ENCODE measurements around the gene SPTLC3.

Gene SPTLC3

GRCh38 chr20:13008761-13009681 is at the start of gene SPTLC3:
Gene SPTLC3 (plus strand): TSS chr20:13008972. CDS start chr20:13009268, 296 bp downstream.
- H3K27ac ChIP-seq (ENCODE audit: low read length), result no peak within 1 kb of the TSS
- peak; percentile 18 for DNase-seq (ENCODE audit: low read depth, low spot score)

DNA sequence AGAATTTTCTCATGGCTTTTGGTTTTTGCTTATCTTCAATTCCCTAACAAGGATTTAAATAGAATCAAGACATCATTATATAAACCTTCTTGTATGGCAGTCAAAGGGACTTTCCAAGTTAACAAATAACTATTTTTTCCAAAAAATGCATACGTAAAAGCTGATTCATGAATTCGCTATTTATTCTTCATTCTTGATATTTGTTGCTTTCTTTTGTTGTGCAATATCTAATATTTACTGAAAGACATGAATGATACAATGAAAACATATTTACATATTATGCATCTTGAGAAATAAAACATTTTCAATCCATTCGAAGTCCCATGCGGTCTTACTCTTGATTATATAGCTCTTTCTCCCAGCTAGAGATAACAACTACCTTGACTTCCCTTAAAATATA is 47.0 kb upstream of the SPTLC3 start:
- no CpG with 5 or more reads among the region's 4 CpGs for WGBS (ENCODE audit: insufficient coverage, insufficient read length)
- Histone ChIP-seq H3K9me3 (ENCODE audit: control insufficient read depth, insufficient read depth, low read length) (no peaks in the 10 kb centered on the region), H3K4me3 (ENCODE audit: low read length) (no peak overlapping the region), H3K4me1 (ENCODE audit: control insufficient read depth, insufficient read depth, low read length) (no peaks in the 10 kb centered on the region), H3K27ac (ENCODE audit: low read length) (no peak overlapping the region), H3K27me3 (ENCODE audit: control insufficient read depth, insufficient read depth, low read length) (no peaks in the 10 kb centered on the region), H3K36me3 (ENCODE audit: control insufficient read depth, insufficient read depth, low read length) (no peaks in the 10 kb centered on the region)
- DNase-seq (ENCODE audit: low read depth, low spot score), result no peak

More at GRCh38 chr20:13008761-13009681, at the start of gene SPTLC3:
- no peaks in the 10 kb centered on the region for H3K27me3 ChIP-seq (ENCODE audit: control insufficient read depth, insufficient read depth, low read length)
- no CpG with 5 or more reads among the region's 9 CpGs for WGBS (ENCODE audit: insufficient coverage, insufficient read length)
- no peaks in the 10 kb centered on the region for H3K9me3 ChIP-seq (ENCODE audit: control insufficient read depth, insufficient read depth, low read length)
- no peaks in the 10 kb centered on the region for H3K36me3 ChIP-seq (ENCODE audit: control insufficient read depth, insufficient read depth, low read length)
- no peak within 1 kb of the TSS for H3K4me3 ChIP-seq (ENCODE audit: low read length)
- H3K4me1 ChIP-seq (ENCODE audit: control insufficient read depth, insufficient read depth, low read length), result no peaks in the 10 kb centered on the region

DNA sequence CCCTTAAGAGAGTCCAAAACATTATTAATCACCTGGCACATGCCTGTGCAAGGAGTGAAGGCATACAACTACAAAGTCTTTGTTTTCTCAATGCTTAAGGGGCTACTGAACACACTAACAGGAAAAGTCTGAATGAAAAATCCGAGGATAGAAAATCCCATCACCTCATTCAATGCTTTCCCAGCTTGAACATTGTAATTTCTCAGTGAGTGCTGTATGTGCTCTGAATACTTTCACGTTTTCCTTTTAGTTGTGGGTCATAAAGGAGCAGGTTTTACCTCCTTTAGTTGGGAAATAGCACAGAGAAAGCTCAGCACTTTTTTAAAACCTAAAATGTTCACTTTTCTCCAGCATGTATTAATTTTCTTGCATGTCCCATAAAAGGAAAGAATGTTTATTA is 45.9 kb upstream of the SPTLC3 start:
- H3K27me3 ChIP-seq (ENCODE audit: control insufficient read depth, insufficient read depth, low read length), result no peaks in the 10 kb centered on the region
- no peaks in the 10 kb centered on the region for H3K9me3 ChIP-seq (ENCODE audit: control insufficient read depth, insufficient read depth, low read length)
- DNase-seq (ENCODE audit: low read depth, low spot score), result no peak
- WGBS (ENCODE audit: insufficient coverage, insufficient read length), result no CpG with 5 or more reads among the region's 2 CpGs
- no peaks in the 10 kb centered on the region for H3K36me3 ChIP-seq (ENCODE audit: control insufficient read depth, insufficient read depth, low read length)
- no peak overlapping the region for H3K27ac ChIP-seq (ENCODE audit: low read length)
- H3K4me1 ChIP-seq (ENCODE audit: control insufficient read depth, insufficient read depth, low read length), result no peaks in the 10 kb centered on the region
- no peak overlapping the region for H3K4me3 ChIP-seq (ENCODE audit: low read length)

DNA sequence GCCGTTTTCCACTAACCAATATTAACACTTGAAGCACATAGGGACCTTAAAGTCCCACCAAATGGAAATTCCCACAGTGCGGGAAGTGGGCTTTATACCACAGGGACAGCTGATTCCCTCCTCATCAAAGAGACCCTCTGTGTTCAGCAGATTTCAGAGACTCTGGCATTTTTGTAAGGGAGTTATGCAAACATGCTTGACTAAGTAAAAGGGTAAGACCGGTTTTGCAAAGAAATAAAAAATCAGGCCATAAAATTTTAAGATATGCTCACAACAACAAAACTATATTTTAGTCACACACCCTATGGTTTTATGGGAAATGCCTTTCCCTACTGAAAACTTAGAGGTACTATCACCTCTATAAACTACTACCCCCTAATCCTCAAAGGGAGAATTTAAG is 45.4 kb upstream of the SPTLC3 start:
- WGBS (ENCODE audit: insufficient coverage, insufficient read length), result no CpG with 5 or more reads among the region's 3 CpGs

DNA sequence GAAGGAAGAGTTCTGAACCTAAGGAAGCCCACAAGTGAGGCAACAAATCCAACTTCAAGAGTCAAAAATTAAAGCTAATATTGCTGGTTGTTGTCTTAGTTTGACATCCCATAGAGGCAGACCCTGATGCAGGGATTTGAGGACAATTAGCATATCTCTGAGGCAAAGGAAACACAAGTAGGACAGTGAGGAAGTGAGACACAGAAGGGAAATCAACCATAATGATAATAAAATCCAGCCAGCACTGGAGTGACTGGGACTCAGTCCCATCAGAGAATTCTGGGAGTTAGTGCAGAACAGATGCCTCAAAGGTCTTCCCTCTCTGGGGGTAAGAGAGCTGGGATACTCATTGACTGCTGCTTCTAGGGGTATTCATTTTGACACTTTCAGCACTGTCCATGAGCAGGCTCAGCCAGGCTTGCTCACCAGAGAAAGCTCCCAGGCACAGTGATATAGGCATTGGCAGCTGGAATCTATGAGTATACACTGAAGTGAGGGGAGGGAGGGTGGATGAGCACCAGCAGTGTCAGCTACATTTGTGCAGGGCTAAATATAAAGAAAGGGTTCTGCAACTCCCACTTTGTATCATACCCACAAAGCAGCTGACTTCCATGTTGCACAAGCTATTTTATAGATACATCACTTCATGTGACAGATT is 43.4 kb upstream of the SPTLC3 start:
- Histone ChIP-seq H3K4me3 (ENCODE audit: low read length) (no peak overlapping the region), H3K36me3 (ENCODE audit: control insufficient read depth, insufficient read depth, low read length) (no peaks in the 10 kb centered on the region), H3K27ac (ENCODE audit: low read length) (no peak overlapping the region), H3K9me3 (ENCODE audit: control insufficient read depth, insufficient read depth, low read length) (no peaks in the 10 kb centered on the region), H3K27me3 (ENCODE audit: control insufficient read depth, insufficient read depth, low read length) (no peaks in the 10 kb centered on the region), H3K4me1 (ENCODE audit: control insufficient read depth, insufficient read depth, low read length) (no peaks in the 10 kb centered on the region)
- no peak for DNase-seq (ENCODE audit: low read depth, low spot score)

More for the DNA sequence above, 45.4 kb upstream of the SPTLC3 start:
- DNase-seq (ENCODE audit: low read depth, low spot score), result no peak
- Histone ChIP-seq H3K27me3 (ENCODE audit: control insufficient read depth, insufficient read depth, low read length) (no peaks in the 10 kb centered on the region), H3K9me3 (ENCODE audit: control insufficient read depth, insufficient read depth, low read length) (no peaks in the 10 kb centered on the region), H3K27ac (ENCODE audit: low read length) (no peak overlapping the region), H3K4me3 (ENCODE audit: low read length) (no peak overlapping the region), H3K4me1 (ENCODE audit: control insufficient read depth, insufficient read depth, low read length) (no peaks in the 10 kb centered on the region), H3K36me3 (ENCODE audit: control insufficient read depth, insufficient read depth, low read length) (no peaks in the 10 kb centered on the region)

DNA sequence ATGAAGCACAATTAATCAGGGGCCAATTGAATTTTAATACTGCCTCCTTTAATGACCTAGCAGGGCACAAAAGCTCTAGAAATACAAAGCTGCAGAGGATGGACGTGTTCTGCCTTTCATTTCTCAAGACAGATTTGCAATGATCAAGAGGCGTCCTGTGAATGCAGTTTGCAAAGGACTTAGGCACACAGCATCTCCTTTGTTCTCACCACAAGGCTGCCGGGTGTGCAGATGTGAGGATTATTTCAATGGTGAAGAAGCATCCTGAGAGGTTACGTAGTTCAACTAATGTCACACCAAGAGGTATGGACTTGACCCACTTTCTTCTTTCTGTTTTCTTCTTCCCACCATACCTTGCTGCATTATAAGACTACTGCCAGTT is 42.9 kb upstream of the SPTLC3 start:
- Histone ChIP-seq H3K4me3 (ENCODE audit: low read length) (no peak overlapping the region), H3K27ac (ENCODE audit: low read length) (no peak overlapping the region), H3K36me3 (ENCODE audit: control insufficient read depth, insufficient read depth, low read length) (no peaks in the 10 kb centered on the region), H3K4me1 (ENCODE audit: control insufficient read depth, insufficient read depth, low read length) (no peaks in the 10 kb centered on the region), H3K27me3 (ENCODE audit: control insufficient read depth, insufficient read depth, low read length) (no peaks in the 10 kb centered on the region), H3K9me3 (ENCODE audit: control insufficient read depth, insufficient read depth, low read length) (no peaks in the 10 kb centered on the region)
- DNase-seq (ENCODE audit: low read depth, low spot score), result no peak
- WGBS (ENCODE audit: insufficient coverage, insufficient read length), result no CpG with 5 or more reads among the region's 4 CpGs

GRCh38 chr20:12966468-12967085 is 42.2 kb upstream of the SPTLC3 start:
- H3K36me3 ChIP-seq (ENCODE audit: control insufficient read depth, insufficient read depth, low read length), result no peaks in the 10 kb centered on the region
- H3K4me3 ChIP-seq (ENCODE audit: low read length), result no peak overlapping the region
- H3K4me1 ChIP-seq (ENCODE audit: control insufficient read depth, insufficient read depth, low read length), result no peaks in the 10 kb centered on the region
- H3K9me3 ChIP-seq (ENCODE audit: control insufficient read depth, insufficient read depth, low read length), result no peaks in the 10 kb centered on the region
- DNase-seq (ENCODE audit: low read depth, low spot score), result no peak
- no CpG with 5 or more reads among the region's 1 CpG for WGBS (ENCODE audit: insufficient coverage, insufficient read length)
- H3K27me3 ChIP-seq (ENCODE audit: control insufficient read depth, insufficient read depth, low read length), result no peaks in the 10 kb centered on the region
- no peak overlapping the region for H3K27ac ChIP-seq (ENCODE audit: low read length)

GRCh38 chr20:12967932-12968331 is 40.8 kb upstream of the SPTLC3 start:
- Histone ChIP-seq H3K36me3 (ENCODE audit: control insufficient read depth, insufficient read depth, low read length) (no peaks in the 10 kb centered on the region), H3K9me3 (ENCODE audit: control insufficient read depth, insufficient read depth, low read length) (no peaks in the 10 kb centered on the region), H3K4me3 (ENCODE audit: low read length) (no peak overlapping the region), H3K4me1 (ENCODE audit: control insufficient read depth, insufficient read depth, low read length) (no peaks in the 10 kb centered on the region), H3K27me3 (ENCODE audit: control insufficient read depth, insufficient read depth, low read length) (no peaks in the 10 kb centered on the region), H3K27ac (ENCODE audit: low read length) (no peak overlapping the region)
- no peak for DNase-seq (ENCODE audit: low read depth, low spot score)

DNA sequence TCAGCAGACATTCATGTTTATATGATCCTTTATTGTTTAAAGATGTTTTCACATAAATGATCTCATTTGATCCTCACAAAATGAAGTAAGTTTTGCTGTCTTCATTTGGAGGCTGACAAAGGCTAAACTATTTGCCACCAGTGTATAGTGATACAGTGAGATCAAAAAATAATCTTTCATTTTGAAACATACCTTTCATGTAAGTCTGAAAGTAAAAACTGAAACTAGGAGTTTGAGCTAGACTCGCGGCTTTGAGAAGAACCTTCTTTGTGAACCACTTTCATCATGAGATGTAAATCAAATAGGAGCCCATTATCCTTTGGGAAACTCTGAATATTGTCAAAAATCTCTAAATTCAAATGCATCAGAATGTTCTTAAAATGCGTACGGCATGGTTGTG is 40.3 kb upstream of the SPTLC3 start:
- Histone ChIP-seq H3K4me3 (ENCODE audit: low read length) (no peak overlapping the region), H3K36me3 (ENCODE audit: control insufficient read depth, insufficient read depth, low read length) (no peaks in the 10 kb centered on the region), H3K27me3 (ENCODE audit: control insufficient read depth, insufficient read depth, low read length) (no peaks in the 10 kb centered on the region), H3K9me3 (ENCODE audit: control insufficient read depth, insufficient read depth, low read length) (no peaks in the 10 kb centered on the region), H3K4me1 (ENCODE audit: control insufficient read depth, insufficient read depth, low read length) (no peaks in the 10 kb centered on the region), H3K27ac (ENCODE audit: low read length) (no peak overlapping the region)
- WGBS (ENCODE audit: insufficient coverage, insufficient read length), result no CpG with 5 or more reads among the region's 4 CpGs
- DNase-seq (ENCODE audit: low read depth, low spot score), result no peak

- Histone ChIP-seq H3K9me3 (ENCODE audit: control insufficient read depth, insufficient read depth, low read length) (no peaks in the 10 kb centered on the region), H3K4me1 (ENCODE audit: control insufficient read depth, insufficient read depth, low read length) (no peaks in the 10 kb centered on the region), H3K36me3 (ENCODE audit: control insufficient read depth, insufficient read depth, low read length) (no peaks in the 10 kb centered on the region), H3K27me3 (ENCODE audit: control insufficient read depth, insufficient read depth, low read length) (no peaks in the 10 kb centered on the region), H3K27ac (ENCODE audit: low read length) (no peak overlapping the region), H3K4me3 (ENCODE audit: low read length) (no peak overlapping the region)
- no peak for DNase-seq (ENCODE audit: low read depth, low spot score)
- no CpG with 5 or more reads among the region's 7 CpGs for WGBS (ENCODE audit: insufficient coverage, insufficient read length)
Observed at GRCh38 chr20:12969071-12969669, 39.6 kb upstream of the SPTLC3 start.

All from iPS DF 6.9 (cell line).